ENCODE measurements around the gene SKI. TPM values are rescaled to one million over a fixed set of nuclear protein-coding genes. Genes with fewer than 3 reads are reported as not detected.

SKI gene
- total and polyA plus RNA-seq, 2 of the 8 experiments (the other 6 are each of a cell fraction or from before 2014, with no cell fraction given), result 8.3 to 87.6 TPM

DNA sequence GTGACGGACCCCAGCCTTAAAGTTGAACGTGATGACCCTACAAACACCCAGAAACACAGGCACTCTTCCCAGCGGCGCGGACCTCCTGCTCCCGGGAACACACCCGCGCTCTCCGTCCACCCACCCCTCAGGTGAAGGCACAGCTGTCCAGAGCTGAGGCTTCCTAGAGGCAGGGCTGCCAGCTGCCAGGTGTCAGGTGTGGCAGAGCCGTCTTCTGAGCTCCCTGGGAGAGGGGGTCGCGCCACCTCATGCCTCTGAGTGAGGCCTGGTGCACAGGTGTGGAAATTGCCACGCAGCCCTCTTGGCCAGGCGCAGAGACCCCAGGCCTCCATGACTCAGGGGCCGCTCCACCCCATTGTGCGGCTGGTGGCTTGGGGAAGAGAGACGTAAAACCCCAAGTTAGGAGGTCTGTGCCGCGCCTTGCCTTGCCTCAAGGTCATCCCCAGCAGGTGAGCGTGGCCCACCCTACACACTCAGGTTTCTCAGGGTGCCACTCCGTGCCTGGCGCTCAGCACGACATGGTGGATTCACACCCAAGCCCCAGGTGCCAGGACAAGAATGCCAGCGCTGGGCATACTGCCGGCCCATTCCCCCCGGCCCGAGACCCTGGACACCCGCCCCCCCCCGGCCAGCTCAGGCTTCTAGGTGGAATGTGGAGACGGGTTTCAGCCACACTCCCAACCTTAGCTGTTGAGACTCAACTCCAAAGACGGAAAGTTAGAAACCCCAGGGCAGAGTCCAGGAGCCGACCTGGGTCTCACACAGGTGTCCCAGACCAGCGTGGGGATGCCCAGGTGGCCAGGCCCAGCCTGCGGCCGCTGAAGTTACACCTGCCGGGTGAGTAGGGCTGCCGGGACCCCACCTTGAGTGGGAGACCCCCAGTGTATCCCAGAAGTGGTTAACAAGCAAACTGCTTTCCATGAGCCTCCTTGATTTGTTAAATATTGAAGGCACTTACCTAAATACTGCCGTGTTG is 42.0 kb upstream of the SKI start:
- H4K8ac ChIP-seq (ENCODE audit: extremely low read depth, insufficient read depth, low read length), result no peak overlapping the region
- no peak overlapping the region for H2AK5ac ChIP-seq (ENCODE audit: low read depth, low read length)
- no peaks in the 10 kb centered on the region for H3K27me3 ChIP-seq (replicated peaks in 1 of 4; ENCODE audit: control insufficient read depth in 3 of 4, extremely low read depth in 1 of 4, insufficient read depth in 3 of 4, low read length in 3 of 4)
- H3K4ac ChIP-seq (replicated peaks; ENCODE audit: insufficient read length, low read depth, low read length), result no peak overlapping the region
- H2BK120ac ChIP-seq (replicated peaks; ENCODE audit: low read depth, low read length), result no peak overlapping the region
- H3K9me3 ChIP-seq (ENCODE audit: insufficient read depth in 2 of 2, low read depth in 1 of 2, low read length in 1 of 2), result no peaks in the 10 kb centered on the region
- no peak overlapping the region for H3K23ac ChIP-seq (ENCODE audit: insufficient read length)
- H3K4me3 ChIP-seq (ENCODE audit: extremely low read depth in 1 of 4, insufficient read depth in 2 of 4, low read depth in 3 of 4, low read length in 4 of 4), result no peak overlapping the region
- no peak overlapping the region for H2BK12ac ChIP-seq (ENCODE audit: low read depth, low read length)
- TF ChIP-seq SP4 (IDR thresholded peaks at IDR 0.05; ENCODE audit: low read length) (no peak), SIX5 (IDR thresholded peaks at IDR 0.05; ENCODE audit: low read depth, low read length) (no peak), YY1 (IDR thresholded peaks at IDR 0.05; ENCODE audit: low read depth, low read length) (no peak), SP1 (IDR thresholded peaks at IDR 0.05; ENCODE audit: low read depth, low read length) (no peak), TCF12 (IDR thresholded peaks at IDR 0.05; ENCODE audit: low read depth, low read length) (no peak), POU5F1 (IDR thresholded peaks at IDR 0.05; ENCODE audit: low read depth, low read length) (no peak), NRF1 (IDR thresholded peaks at IDR 0.05; ENCODE audit: low read depth, low read length) (no peak), EZH2 (IDR thresholded peaks at IDR 0.05; ENCODE audit: low read depth, low read length, severe bottlenecking) (no peak), CBX5 (IDR thresholded peaks at IDR 0.05; ENCODE audit: low read depth, low read length) (no peak), RAD21 (IDR thresholded peaks at IDR 0.05 in 1 of 2, conservative IDR thresholded peaks at IDR 0.05 in 1 of 2; ENCODE audit: low read depth in 2 of 2, low read length in 2 of 2) (no peak), RXRA (IDR thresholded peaks at IDR 0.05; ENCODE audit: insufficient read depth, low read depth, low read length) (no peak), CEBPB (IDR thresholded peaks at IDR 0.05; ENCODE audit: low read depth, low read length) (no peak)
- WGBS, 2 experiments (ENCODE audit: extremely low coverage in 1 of 2, insufficient coverage in 1 of 2, insufficient read length in 1 of 2, insufficient replicate concordance in 2 of 2, low coverage in 1 of 2, low lambda C conversion rate in 2 of 2, missing lambda C conversion rate in 1 of 2), result 91% methylated on average over 32 of the region's 38 CpGs; no CpG with 5 or more reads in 1 of the 2 experiments
- no peak overlapping the region for H2AFZ ChIP-seq (ENCODE audit: low read length)
- H3K4me1 ChIP-seq (replicated peaks in 1 of 4; ENCODE audit: control insufficient read depth in 3 of 4, insufficient read depth in 4 of 4, low read length in 3 of 4), result peaks cover 0 to 8% (median 3%) of the 10 kb centered on the region in 4 experiments; a peak in 5 of 7 replicates
- H4K91ac ChIP-seq (replicated peaks; ENCODE audit: insufficient read length, low read length), result no peak overlapping the region
- no peak overlapping the region for H3K9ac ChIP-seq (replicated peaks in 1 of 4; ENCODE audit: extremely low read depth in 1 of 4, low read depth in 3 of 4, low read length in 3 of 4)
- H2BK15ac ChIP-seq (ENCODE audit: low read length), result no peak overlapping the region
- CTCF ChIA-PET (ENCODE audit: partially characterized antibody), result interaction anchor here (0.6 to 2.2 kb wide), 3 partner anchors 12 to 195 kb away, joined by 3 to 11 read pairs (median 6); no protein-coding TSS in a partner anchor
- no peak overlapping the region for H3K18ac ChIP-seq (ENCODE audit: extremely low read depth, low read length)
- POLR2A ChIA-PET (ENCODE audit: partially characterized antibody), result no interaction called here
- no peak for FAIRE-seq
- DNase-seq (ENCODE audit: low read depth in 1 of 2, low spot score in 2 of 2), result no peak
- H4K20me1 ChIP-seq (replicated peaks in 1 of 2; ENCODE audit: control insufficient read depth in 1 of 2, insufficient read depth in 2 of 2, low read length in 2 of 2), result peaks cover 4 to 12% of the 10 kb centered on the region in 2 experiments
- H3K56ac ChIP-seq (replicated peaks; ENCODE audit: insufficient read length, low read depth, low read length), result no peak overlapping the region
- H3K79me2 ChIP-seq (ENCODE audit: control insufficient read depth in 1 of 2, insufficient read depth in 2 of 2, low read length in 2 of 2), result peaks cover 0 to 5% of the 10 kb centered on the region in 2 experiments; a peak in 1 of 4 replicates
- no peak overlapping the region for H3K27ac ChIP-seq (ENCODE audit: low read depth, low read length)
- H3K14ac ChIP-seq (ENCODE audit: insufficient read length), result no peak overlapping the region
- H3K36me3 ChIP-seq (ENCODE audit: control insufficient read depth in 2 of 4, insufficient read depth in 4 of 4, low read length in 3 of 4), result peaks cover 0 to 7% (median 4%) of the 10 kb centered on the region in 4 experiments; a peak in 4 of 8 replicates
- no peak overlapping the region for H4K5ac ChIP-seq (ENCODE audit: insufficient read length, low read depth, low read length)
- H3K4me2 ChIP-seq (ENCODE audit: insufficient read depth in 1 of 2, low read depth in 2 of 2, low read length in 2 of 2), result no peak overlapping the region
- H2BK5ac ChIP-seq (ENCODE audit: low read depth, low read length), result no peak overlapping the region
- no peak overlapping the region for H2BK20ac ChIP-seq (ENCODE audit: low read length)
- peaks cover 5% of the 10 kb centered on the region; the same call in 1 of the 2 replicates for H3K23me2 ChIP-seq (ENCODE audit: low read depth, low read length)
- H3K79me1 ChIP-seq (ENCODE audit: low read depth, low read length), result no peaks in the 10 kb centered on the region

Measured in H1 (cell line).